Gastroesophageal sphincter (tissue), 3 donors: ENCODE data around the gene PPP2R5B.

Experiments used
- EP300 ChIP-seq: sonication (generic); formaldehyde crosslinking; IDR thresholded peaks from one replicate; pipeline ENCODE4 v1.6.1; 2017; ENCODE audit warnings: antibody characterized with exemption, mild to moderate bottlenecking
- POLR2A ChIP-seq, 2 donors: fragments of 450-650 bp; IDR thresholded peaks; one replicate each; pipeline ENCODE4 v1.6.1; 2017; ENCODE audit warnings: antibody characterized with exemption in 2 of 2, mild to moderate bottlenecking in 2 of 2, moderate library complexity in 1 of 2
- POLR2AphosphoS5 ChIP-seq: sonication (generic); formaldehyde crosslinking; IDR thresholded peaks from one replicate; pipeline ENCODE4 v1.6.1; 2017; ENCODE audit warnings: antibody characterized with exemption
- TF ChIP-seq, protein P1 (sequence below), 4 experiments: fragments of 200-600 bp in 2 of 4; fragments of 450-650 bp in 2 of 4; sonication (generic) in 1 of 4; IDR thresholded peaks; one replicate each; pipeline ENCODE4 v1.5.1; 2017 to 2019; ENCODE audit warnings: antibody characterized with exemption in 4 of 4, mild to moderate bottlenecking in 2 of 4, moderate library complexity in 2 of 4

- TF ChIP-seq, protein P1, sequence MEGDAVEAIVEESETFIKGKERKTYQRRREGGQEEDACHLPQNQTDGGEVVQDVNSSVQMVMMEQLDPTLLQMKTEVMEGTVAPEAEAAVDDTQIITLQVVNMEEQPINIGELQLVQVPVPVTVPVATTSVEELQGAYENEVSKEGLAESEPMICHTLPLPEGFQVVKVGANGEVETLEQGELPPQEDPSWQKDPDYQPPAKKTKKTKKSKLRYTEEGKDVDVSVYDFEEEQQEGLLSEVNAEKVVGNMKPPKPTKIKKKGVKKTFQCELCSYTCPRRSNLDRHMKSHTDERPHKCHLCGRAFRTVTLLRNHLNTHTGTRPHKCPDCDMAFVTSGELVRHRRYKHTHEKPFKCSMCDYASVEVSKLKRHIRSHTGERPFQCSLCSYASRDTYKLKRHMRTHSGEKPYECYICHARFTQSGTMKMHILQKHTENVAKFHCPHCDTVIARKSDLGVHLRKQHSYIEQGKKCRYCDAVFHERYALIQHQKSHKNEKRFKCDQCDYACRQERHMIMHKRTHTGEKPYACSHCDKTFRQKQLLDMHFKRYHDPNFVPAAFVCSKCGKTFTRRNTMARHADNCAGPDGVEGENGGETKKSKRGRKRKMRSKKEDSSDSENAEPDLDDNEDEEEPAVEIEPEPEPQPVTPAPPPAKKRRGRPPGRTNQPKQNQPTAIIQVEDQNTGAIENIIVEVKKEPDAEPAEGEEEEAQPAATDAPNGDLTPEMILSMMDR (IDR thresholded peaks at IDR 0.05): no peak
- no peak for TF ChIP-seq EP300
- TF ChIP-seq POLR2A (IDR thresholded peaks at IDR 0.05): no peak
- no peak for TF ChIP-seq POLR2AphosphoS5
These were observed 1.3 kb upstream of the PPP2R5B start for GRCh38 chr11:64923151-64923661.
